DND-41 (cell line): ENCODE data around the gene KAT5.

Experiments used
- ATAC-seq: fragments of 200-7000 bp; cut with Tn5 transposase; 3 replicates; pipeline ENCODE4 v1.9.1; 2021; ENCODE audit warnings: low read depth; ENCODE audit not compliant: insufficient read depth
- DNase-seq: peaks from one replicate; pipeline ENCODE4 v3.0.0-alpha.2; 2020
- H2AFZ ChIP-seq: 2 replicates; pipeline ENCODE4 v1.6.0; 2012; ENCODE audit warnings: low read depth, low read length
- H3K27ac ChIP-seq: 2 replicates; pipeline ENCODE4 v1.5.1; 2012; ENCODE audit warnings: low read length, inconsistent platforms
- H3K27me3 ChIP-seq: fragments of 200-600 bp; sonication (generic); 2 replicates; pipeline ENCODE4 v1.6.0; 2012; ENCODE audit warnings: low read length, mild to moderate bottlenecking, inconsistent platforms; ENCODE audit not compliant: insufficient read depth, poor library complexity
- H3K36me3 ChIP-seq: 2 replicates; pipeline ENCODE4 v1.5.1; 2012; ENCODE audit warnings: low read length, inconsistent platforms; ENCODE audit not compliant: insufficient read depth
- H3K4me1 ChIP-seq: 2 replicates; pipeline ENCODE4 v1.5.1; 2012; ENCODE audit warnings: mild to moderate bottlenecking, low read length; ENCODE audit not compliant: insufficient read depth
- H3K4me2 ChIP-seq: 2 replicates; pipeline ENCODE4 v1.6.0; 2012; ENCODE audit warnings: mild to moderate bottlenecking, moderate library complexity, low read length, inconsistent platforms; ENCODE audit not compliant: insufficient read depth
- H3K4me3 ChIP-seq, 2 experiments: fragments of 200-600 bp in 1 of 2; shearing (Covaris generic) in 1 of 2; 2 replicates each; pipeline ENCODE4 v1.5.1; 2012 to 2016; ENCODE audit warnings: inconsistent platforms in 2 of 2, low read length in 2 of 2, mild to moderate bottlenecking in 2 of 2, low read depth in 1 of 2, moderate library complexity in 1 of 2
- H3K79me2 ChIP-seq: 2 replicates; pipeline ENCODE4 v1.6.0; 2012; ENCODE audit warnings: low read length, inconsistent platforms; ENCODE audit not compliant: insufficient read depth
- H3K9ac ChIP-seq: 2 replicates; pipeline ENCODE4 v1.6.0; 2012; ENCODE audit warnings: low read depth, mild to moderate bottlenecking, inconsistent platforms, low read length, moderate library complexity
- H3K9me3 ChIP-seq: 2 replicates; pipeline ENCODE4 v1.5.1; 2012; ENCODE audit warnings: low read length, moderate library complexity, mild to moderate bottlenecking, inconsistent platforms; ENCODE audit not compliant: insufficient read depth, severe bottlenecking
- H4K20me1 ChIP-seq: 2 replicates; pipeline ENCODE4 v1.6.0; 2012; ENCODE audit warnings: low read length; ENCODE audit not compliant: insufficient read depth
- CTCF ChIP-seq: IDR thresholded peaks from 2 replicates; pipeline ENCODE4 v1.5.1; 2012; ENCODE audit warnings: borderline replicate concordance, low read length, moderate library complexity, mild to moderate bottlenecking; ENCODE audit not compliant: poor library complexity, severe bottlenecking; ENCODE audit errors: extremely low read depth
- EZH2 ChIP-seq: IDR thresholded peaks from 3 replicates; pipeline ENCODE4 v1.6.1; 2012; ENCODE audit warnings: borderline replicate concordance, low read depth, mild to moderate bottlenecking, moderate library complexity, low read length, inconsistent platforms; ENCODE audit not compliant: severe bottlenecking

The KAT5 gene

GRCh38 chr11:65696802-65697552 lies 15.1 kb upstream of the KAT5 start:
- Histone ChIP-seq H3K9me3 (peaks cover 3% of the 10 kb centered on the region), H3K27me3 (no peaks in the 10 kb centered on the region), H3K9ac (no peak overlapping the region), H4K20me1 (no peaks in the 10 kb centered on the region), H3K79me2 (no peaks in the 10 kb centered on the region), H3K4me1 (no peaks in the 10 kb centered on the region), H3K4me3 (no peak overlapping the region), H3K36me3 (no peaks in the 10 kb centered on the region), H3K4me2 (no peak overlapping the region), H2AFZ (no peak overlapping the region), H3K27ac (no peak overlapping the region)
- DNase-seq (no peak), ATAC-seq (no peak)
- TF ChIP-seq CTCF (no peak), EZH2 (no peak)

- ATAC-seq: no peak
Measured at GRCh38 chr11:65698205-65698604, 13.8 kb upstream of the KAT5 start.

GRCh38 chr11:65699306-65699705 lies 12.7 kb upstream of the KAT5 start:
- DNase-seq: no peak
- H2AFZ ChIP-seq: no peak overlapping the region
- H3K4me3 ChIP-seq: no peak overlapping the region
- H3K9me3 ChIP-seq: peaks cover 3% of the 10 kb centered on the region
- H3K79me2 ChIP-seq: no peaks in the 10 kb centered on the region
- no peaks in the 10 kb centered on the region for H3K4me1 ChIP-seq
- H4K20me1 ChIP-seq: no peaks in the 10 kb centered on the region
- H3K4me2 ChIP-seq: no peak overlapping the region
- ATAC-seq: no peak
- no peak overlapping the region for H3K9ac ChIP-seq
- no peak for TF ChIP-seq CTCF
- no peak for TF ChIP-seq EZH2
- no peak overlapping the region for H3K27ac ChIP-seq
- H3K27me3 ChIP-seq: no peaks in the 10 kb centered on the region
- H3K36me3 ChIP-seq: no peaks in the 10 kb centered on the region

More at GRCh38 chr11:65698205-65698604, 13.8 kb upstream of the KAT5 start:
- no peak for TF ChIP-seq CTCF
- TF ChIP-seq EZH2: no peak
- no peak overlapping the region for H3K4me3 ChIP-seq
- no peak overlapping the region for H2AFZ ChIP-seq
- H3K4me1 ChIP-seq: no peaks in the 10 kb centered on the region
- H3K79me2 ChIP-seq: no peaks in the 10 kb centered on the region
- no peaks in the 10 kb centered on the region for H3K36me3 ChIP-seq
- no peak overlapping the region for H3K27ac ChIP-seq
- no peak overlapping the region for H3K9ac ChIP-seq
- H4K20me1 ChIP-seq: no peaks in the 10 kb centered on the region
- no peaks in the 10 kb centered on the region for H3K27me3 ChIP-seq
- no peak for DNase-seq
- no peak overlapping the region for H3K4me2 ChIP-seq
- peaks cover 3% of the 10 kb centered on the region for H3K9me3 ChIP-seq

- Histone ChIP-seq H3K4me3 (no peak overlapping the region), H3K79me2 (no peaks in the 10 kb centered on the region), H3K27me3 (no peaks in the 10 kb centered on the region), H3K9ac (no peak overlapping the region), H3K9me3 (peaks cover 3% of the 10 kb centered on the region), H3K4me1 (no peaks in the 10 kb centered on the region), H3K4me2 (no peak overlapping the region), H4K20me1 (no peaks in the 10 kb centered on the region), H3K36me3 (no peaks in the 10 kb centered on the region), H3K27ac (no peak overlapping the region), H2AFZ (no peak overlapping the region)
- DNase-seq (no peak), ATAC-seq (no peak)
- TF ChIP-seq CTCF: no peak
- no peak for TF ChIP-seq EZH2
Measured at GRCh38 chr11:65700399-65700798, 11.7 kb upstream of the KAT5 start.
